SH-SY5Y (cell line): Measurements from ENCODE around the gene P3H3.

Experiments
- GATA2 ChIP-seq: IDR thresholded peaks from 2 replicates; pipeline ENCODE4 v1.6.1; 2011; ENCODE audit warnings: mild to moderate bottlenecking, low read depth, low read length
- GATA3 ChIP-seq: IDR thresholded peaks from 2 replicates; pipeline ENCODE4 v1.6.1; 2011; ENCODE audit warnings: low read depth, mild to moderate bottlenecking, low read length, moderate library complexity

DNA sequence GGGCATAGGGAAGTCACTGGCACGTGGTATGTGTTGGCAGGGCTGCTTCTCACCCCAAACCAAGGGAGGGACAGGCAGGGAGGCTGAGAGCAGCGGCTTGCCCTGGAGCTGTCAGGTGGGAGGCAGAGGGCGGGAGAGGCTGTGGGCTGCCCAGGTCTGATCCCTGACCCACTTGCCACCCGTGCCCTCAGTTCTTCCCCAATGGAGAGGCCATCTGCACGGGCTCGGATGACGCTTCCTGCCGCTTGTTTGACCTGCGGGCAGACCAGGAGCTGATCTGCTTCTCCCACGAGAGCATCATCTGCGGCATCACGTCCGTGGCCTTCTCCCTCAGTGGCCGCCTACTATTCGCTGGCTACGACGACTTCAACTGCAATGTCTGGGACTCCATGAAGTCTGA lies 17.2 kb downstream of the P3H3 start:
- TF ChIP-seq GATA2 (no peak), GATA3 (no peak)
